Neural cell (in vitro differentiated cells): Measurements from ENCODE around the gene FAM53B.

ENCODE experiments used
- EP300 ChIP-seq: fragments of 450-650 bp; conservative IDR thresholded peaks from 2 replicates; pipeline ENCODE4 v1.6.1; 2014; ENCODE audit warnings: antibody characterized with exemption, mild to moderate bottlenecking, moderate library complexity; ENCODE audit not compliant: poor library complexity, severe bottlenecking
- EZH2 ChIP-seq: fragments of 200-600, 300-800 bp; shearing (Covaris generic), sonication (generic); IDR thresholded peaks from 2 replicates; pipeline ENCODE4 v1.6.1; 2014; ENCODE audit warnings: antibody characterized with exemption, low read length, borderline replicate concordance, mild to moderate bottlenecking; ENCODE audit not compliant: insufficient read depth, poor library complexity, severe bottlenecking
- MXI1 ChIP-seq: fragments of 450-650 bp; conservative IDR thresholded peaks from 2 replicates; pipeline ENCODE4 v1.6.1; 2014; ENCODE audit warnings: antibody characterized with exemption, mild to moderate bottlenecking; ENCODE audit not compliant: poor library complexity, severe bottlenecking
- POLR2AphosphoS5 ChIP-seq: IDR thresholded peaks from 2 replicates; pipeline ENCODE4 v1.6.1; 2012
- RAD21 ChIP-seq: fragments of 450-650 bp; conservative IDR thresholded peaks from 2 replicates; pipeline ENCODE4 v1.6.1; 2014; ENCODE audit warnings: antibody characterized with exemption, mild to moderate bottlenecking, moderate library complexity
- SMC3 ChIP-seq: fragments of 450-650 bp; conservative IDR thresholded peaks from 2 replicates; pipeline ENCODE4 v1.6.1; 2014; ENCODE audit warnings: antibody characterized with exemption, mild to moderate bottlenecking, moderate library complexity; ENCODE audit not compliant: poor library complexity
- TAF1 ChIP-seq: IDR thresholded peaks from 2 replicates; pipeline ENCODE4 v1.6.1; 2012; ENCODE audit warnings: low read depth
- TF ChIP-seq, protein P1 (sequence below): fragments of 450-650 bp; IDR thresholded peaks from 2 replicates; pipeline ENCODE4 v1.5.1; 2014; ENCODE audit warnings: antibody characterized with exemption, mild to moderate bottlenecking, moderate library complexity; ENCODE audit not compliant: poor library complexity, severe bottlenecking
- TF ChIP-seq, protein P2 (sequence below): IDR thresholded peaks from 2 replicates; pipeline ENCODE4 v1.6.1; 2012; ENCODE audit warnings: borderline replicate concordance

DNA sequence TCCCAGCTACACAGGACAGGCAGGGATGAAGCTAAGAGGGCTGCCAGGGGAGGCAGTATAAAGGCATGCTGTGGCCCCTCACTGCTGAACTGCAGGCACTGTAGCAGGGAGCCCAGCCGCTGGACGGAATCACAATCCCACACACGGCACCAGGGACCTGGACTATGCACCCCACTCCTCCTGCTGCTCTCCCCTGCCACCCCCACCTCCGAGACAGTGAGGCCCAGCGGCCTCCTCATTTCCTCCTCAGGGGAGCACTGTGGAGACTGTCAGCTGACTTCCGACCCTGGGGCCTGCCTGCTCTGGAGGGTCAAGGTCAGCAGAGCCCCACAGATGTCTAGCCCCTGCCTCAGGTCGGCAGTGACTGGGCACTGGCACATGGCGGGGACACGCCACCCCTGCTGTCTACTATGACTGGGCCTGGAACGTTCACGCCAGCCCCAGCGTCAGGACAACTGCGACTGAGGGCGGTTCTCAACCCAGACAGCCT lies 92.7 kb downstream of the FAM53B start:
- no peak for TF ChIP-seq SMC3
- TF ChIP-seq, protein P1, sequence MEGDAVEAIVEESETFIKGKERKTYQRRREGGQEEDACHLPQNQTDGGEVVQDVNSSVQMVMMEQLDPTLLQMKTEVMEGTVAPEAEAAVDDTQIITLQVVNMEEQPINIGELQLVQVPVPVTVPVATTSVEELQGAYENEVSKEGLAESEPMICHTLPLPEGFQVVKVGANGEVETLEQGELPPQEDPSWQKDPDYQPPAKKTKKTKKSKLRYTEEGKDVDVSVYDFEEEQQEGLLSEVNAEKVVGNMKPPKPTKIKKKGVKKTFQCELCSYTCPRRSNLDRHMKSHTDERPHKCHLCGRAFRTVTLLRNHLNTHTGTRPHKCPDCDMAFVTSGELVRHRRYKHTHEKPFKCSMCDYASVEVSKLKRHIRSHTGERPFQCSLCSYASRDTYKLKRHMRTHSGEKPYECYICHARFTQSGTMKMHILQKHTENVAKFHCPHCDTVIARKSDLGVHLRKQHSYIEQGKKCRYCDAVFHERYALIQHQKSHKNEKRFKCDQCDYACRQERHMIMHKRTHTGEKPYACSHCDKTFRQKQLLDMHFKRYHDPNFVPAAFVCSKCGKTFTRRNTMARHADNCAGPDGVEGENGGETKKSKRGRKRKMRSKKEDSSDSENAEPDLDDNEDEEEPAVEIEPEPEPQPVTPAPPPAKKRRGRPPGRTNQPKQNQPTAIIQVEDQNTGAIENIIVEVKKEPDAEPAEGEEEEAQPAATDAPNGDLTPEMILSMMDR = no peak
- TF ChIP-seq POLR2AphosphoS5 = no peak
- TF ChIP-seq MXI1 = no peak
- TF ChIP-seq, protein P2, sequence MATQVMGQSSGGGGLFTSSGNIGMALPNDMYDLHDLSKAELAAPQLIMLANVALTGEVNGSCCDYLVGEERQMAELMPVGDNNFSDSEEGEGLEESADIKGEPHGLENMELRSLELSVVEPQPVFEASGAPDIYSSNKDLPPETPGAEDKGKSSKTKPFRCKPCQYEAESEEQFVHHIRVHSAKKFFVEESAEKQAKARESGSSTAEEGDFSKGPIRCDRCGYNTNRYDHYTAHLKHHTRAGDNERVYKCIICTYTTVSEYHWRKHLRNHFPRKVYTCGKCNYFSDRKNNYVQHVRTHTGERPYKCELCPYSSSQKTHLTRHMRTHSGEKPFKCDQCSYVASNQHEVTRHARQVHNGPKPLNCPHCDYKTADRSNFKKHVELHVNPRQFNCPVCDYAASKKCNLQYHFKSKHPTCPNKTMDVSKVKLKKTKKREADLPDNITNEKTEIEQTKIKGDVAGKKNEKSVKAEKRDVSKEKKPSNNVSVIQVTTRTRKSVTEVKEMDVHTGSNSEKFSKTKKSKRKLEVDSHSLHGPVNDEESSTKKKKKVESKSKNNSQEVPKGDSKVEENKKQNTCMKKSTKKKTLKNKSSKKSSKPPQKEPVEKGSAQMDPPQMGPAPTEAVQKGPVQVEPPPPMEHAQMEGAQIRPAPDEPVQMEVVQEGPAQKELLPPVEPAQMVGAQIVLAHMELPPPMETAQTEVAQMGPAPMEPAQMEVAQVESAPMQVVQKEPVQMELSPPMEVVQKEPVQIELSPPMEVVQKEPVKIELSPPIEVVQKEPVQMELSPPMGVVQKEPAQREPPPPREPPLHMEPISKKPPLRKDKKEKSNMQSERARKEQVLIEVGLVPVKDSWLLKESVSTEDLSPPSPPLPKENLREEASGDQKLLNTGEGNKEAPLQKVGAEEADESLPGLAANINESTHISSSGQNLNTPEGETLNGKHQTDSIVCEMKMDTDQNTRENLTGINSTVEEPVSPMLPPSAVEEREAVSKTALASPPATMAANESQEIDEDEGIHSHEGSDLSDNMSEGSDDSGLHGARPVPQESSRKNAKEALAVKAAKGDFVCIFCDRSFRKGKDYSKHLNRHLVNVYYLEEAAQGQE = no peak
- TF ChIP-seq EP300 = no peak
- TF ChIP-seq TAF1 = no peak
- no peak for TF ChIP-seq EZH2
- TF ChIP-seq RAD21 = no peak
